Tibial nerve (tissue), 4 donors: ENCODE data around the gene NKD2. TPM values are rescaled to one million over a fixed set of nuclear protein-coding genes. Genes with fewer than 3 reads are reported as not detected.

Experiments
- DNase-seq, 2 donors: peaks; one replicate each; pipeline ENCODE4 v3.0.0-alpha.2; 2019; ENCODE audit warnings: low spot score in 2 of 2
- H3K27ac ChIP-seq, 4 donors: fragments of 200-600 bp; sonication (generic) in 3 of 4; one replicate each; pipeline ENCODE4 v1.5.1; 2017 to 2019; ENCODE audit warnings: mild to moderate bottlenecking in 1 of 4
- H3K27me3 ChIP-seq, 2 donors: fragments of 200-600 bp; sonication (generic) in 1 of 2; one replicate each; pipeline versions ENCODE4 v1.5.1 to v1.6.0; 2017 to 2019
- H3K36me3 ChIP-seq, 3 donors: fragments of 200-600 bp; sonication (generic); one replicate each; pipeline ENCODE4 v1.5.1; 2018 to 2019
- H3K4me1 ChIP-seq, 4 donors: fragments of 200-600 bp; sonication (generic) in 3 of 4; one replicate each; pipeline ENCODE4 v1.5.1; 2017 to 2019
- H3K4me3 ChIP-seq, 4 donors: fragments of 200-600 bp; sonication (generic) in 3 of 4; one replicate each; pipeline ENCODE4 v1.5.1; 2017 to 2019; ENCODE audit warnings: mild to moderate bottlenecking in 1 of 4, moderate library complexity in 1 of 4
- H3K9me3 ChIP-seq, 4 donors: fragments of 200-600 bp; sonication (generic) in 3 of 4; one replicate each; pipeline ENCODE4 v1.5.1; 2017 to 2019
- CTCF ChIP-seq, 5 experiments: fragments of 200-600 bp in 3 of 5; fragments of 450-650 bp in 2 of 5; sonication (generic) in 3 of 5; IDR thresholded peaks; one replicate each; pipeline ENCODE4 v1.5.1; 2016 to 2019; ENCODE audit warnings: antibody characterized with exemption in 5 of 5, mild to moderate bottlenecking in 3 of 5, moderate library complexity in 2 of 5
- EP300 ChIP-seq, 2 donors: sonication (generic); formaldehyde crosslinking; IDR thresholded peaks; one replicate each; pipeline ENCODE4 v1.6.1; 2017; ENCODE audit warnings: antibody characterized with exemption in 2 of 2, mild to moderate bottlenecking in 1 of 2
- POLR2A ChIP-seq, 2 donors: fragments of 450-650 bp; IDR thresholded peaks; one replicate each; pipeline ENCODE4 v1.6.1; 2017; ENCODE audit warnings: antibody characterized with exemption in 2 of 2, mild to moderate bottlenecking in 2 of 2, moderate library complexity in 2 of 2
- WGBS, 2 donors: methylation state at CpG; one replicate each; pipeline ENCODE4 v1.1.5; 2018; 5-methylcytosine and 5-hydroxymethylcytosine counted together
- total RNA-seq, 4 donors: library from RNA; depleted of rRNA; stranded (reverse); fragments of >200 nt; gene quantifications; one replicate each; pipeline ENCODE4 v1.1.0, GENCODE V29; 2016

Gene NKD2
- total RNA-seq, 4 donors from 2014 or later: 0.60 to 4.7 TPM; not detected in 2

DNA sequence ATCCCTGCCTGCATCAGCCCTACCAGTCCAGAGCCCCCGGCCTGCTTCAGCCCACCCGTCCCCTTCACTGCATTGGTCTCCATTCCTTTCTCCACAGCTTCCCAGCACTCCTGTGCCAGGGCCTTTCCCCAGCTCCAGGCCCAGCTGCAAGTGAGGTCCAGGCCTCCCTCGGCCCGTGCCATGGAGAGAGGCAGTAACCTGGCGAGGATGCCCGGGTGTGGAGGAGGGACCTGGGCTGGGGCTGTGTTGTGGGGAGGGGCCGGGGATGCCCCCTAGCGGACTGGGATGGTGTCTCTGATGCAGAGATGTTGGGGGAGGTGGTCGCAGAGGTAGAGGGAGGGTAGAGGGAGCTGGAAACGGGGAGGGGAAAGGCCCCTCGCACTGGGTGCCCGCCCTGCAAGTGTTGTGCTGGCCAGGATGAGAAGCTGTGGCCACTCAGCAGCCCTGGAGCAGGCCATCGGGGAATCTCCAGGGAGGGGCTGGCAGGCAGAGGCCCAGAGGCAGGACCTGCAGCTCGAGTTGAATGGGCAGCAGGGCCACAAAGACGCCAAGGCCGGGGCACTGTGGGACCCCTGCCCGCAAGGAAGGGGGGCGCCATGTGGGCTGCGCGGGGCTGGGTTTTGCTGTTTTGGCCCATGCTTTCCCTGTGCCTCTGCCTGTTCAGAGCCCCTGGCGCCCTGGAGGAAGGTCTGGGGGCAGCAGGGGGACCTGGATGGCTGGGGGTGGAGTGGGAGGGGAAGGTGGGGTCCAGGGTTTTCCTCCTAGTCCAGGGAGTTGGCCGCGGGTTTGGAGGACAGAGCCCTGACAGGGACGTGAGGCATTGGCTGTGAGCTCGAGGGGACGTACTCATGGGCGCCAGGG, 26.0 kb upstream of the NKD2 start:
- H3K4me3 ChIP-seq: no peak overlapping the region
- peaks cover 0 to 31% (median 5%) of the 10 kb centered on the region in 4 donors for H3K4me1 ChIP-seq
- TF ChIP-seq POLR2A (IDR thresholded peaks at IDR 0.05) (no peak), EP300 (IDR thresholded peaks at IDR 0.05) (no peak)
- H3K36me3 ChIP-seq: no peaks in the 10 kb centered on the region
- 81 to 82% methylated on average over 27 of the region's 27 CpGs for WGBS, 2 donors
- no peak overlapping the region for H3K27ac ChIP-seq
- no peaks in the 10 kb centered on the region for H3K27me3 ChIP-seq
- H3K9me3 ChIP-seq: peaks cover 0 to 5% (median 0%) of the 10 kb centered on the region in 4 donors
- no peak for DNase-seq

DNA sequence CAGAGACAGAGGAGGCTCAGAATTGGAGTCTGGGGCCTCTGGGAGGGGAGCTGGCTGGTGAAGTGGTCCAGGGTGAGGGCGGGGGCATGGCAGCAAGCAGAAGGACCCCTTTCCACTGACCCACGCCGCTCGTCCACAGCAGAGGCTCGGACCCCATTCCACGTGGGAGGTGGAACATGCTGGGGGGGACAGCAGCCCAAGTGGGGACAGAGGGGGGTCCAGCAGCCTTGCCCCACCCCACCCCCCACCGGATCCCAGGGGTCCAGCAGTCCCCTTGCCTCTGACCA, 25.4 kb upstream of the NKD2 start:
- Histone ChIP-seq H3K36me3 (no peaks in the 10 kb centered on the region), H3K4me1 (peaks cover 0 to 28% (median 5%) of the 10 kb centered on the region in 4 donors), H3K27me3 (no peaks in the 10 kb centered on the region), H3K4me3 (no peak overlapping the region), H3K27ac (no peak overlapping the region), H3K9me3 (peaks cover 0 to 5% (median 0%) of the 10 kb centered on the region in 4 donors)
- DNase-seq: no peak
- TF ChIP-seq CTCF (IDR thresholded peaks at IDR 0.05) (no peak), POLR2A (IDR thresholded peaks at IDR 0.05) (no peak), EP300 (IDR thresholded peaks at IDR 0.05) (no peak)
- 77 to 89% methylated on average over 6 to 7 of the region's 7 CpGs for WGBS, 2 donors

DNA sequence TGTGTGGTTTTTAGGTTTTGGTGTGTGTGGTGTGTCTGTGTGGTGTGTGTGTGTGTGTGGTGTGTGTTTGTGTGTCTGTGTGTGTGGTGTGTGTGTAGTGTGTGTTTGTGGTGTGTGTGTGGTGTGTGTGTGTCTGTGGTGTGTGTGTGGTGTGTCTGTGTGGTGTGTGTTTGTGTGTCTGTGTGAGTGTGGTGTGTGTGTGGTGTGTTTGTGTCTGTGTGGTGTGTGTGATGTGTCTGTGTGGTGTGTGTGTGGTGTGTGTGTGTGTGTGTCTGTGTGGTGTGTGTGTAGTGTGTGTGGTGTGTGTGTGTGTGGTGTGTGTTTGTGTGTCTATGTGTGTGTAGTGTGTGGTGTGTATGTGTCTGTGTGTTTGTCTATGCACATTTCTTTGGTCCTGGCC, 25.0 kb upstream of the NKD2 start:
- Histone ChIP-seq H3K4me1 (peaks cover 0 to 24% (median 5%) of the 10 kb centered on the region in 4 donors), H3K27ac (no peak overlapping the region), H3K4me3 (no peak overlapping the region), H3K27me3 (no peaks in the 10 kb centered on the region), H3K9me3 (peaks cover 0 to 5% (median 0%) of the 10 kb centered on the region in 4 donors), H3K36me3 (no peaks in the 10 kb centered on the region)
- TF ChIP-seq CTCF (IDR thresholded peaks at IDR 0.05) (no peak), POLR2A (IDR thresholded peaks at IDR 0.05) (no peak)
- DNase-seq: no peak

DNA sequence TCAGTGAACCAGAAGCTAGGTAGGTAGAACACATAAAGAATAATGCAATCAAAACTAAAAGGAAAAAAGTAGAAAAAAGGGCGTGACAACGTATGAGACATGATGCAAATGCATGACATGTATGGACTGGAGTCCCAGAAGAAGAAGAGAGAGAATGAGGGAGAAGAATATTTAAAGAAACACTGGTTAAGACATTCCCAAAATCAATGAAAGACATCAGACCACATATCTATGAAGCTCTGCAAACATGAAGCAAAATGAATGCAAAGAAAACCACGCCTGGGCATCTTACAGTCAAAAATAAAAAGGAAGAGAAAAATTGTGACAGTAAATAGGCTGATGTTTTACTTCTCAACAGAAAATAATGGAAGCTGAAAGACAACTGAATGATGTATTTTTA, 23.8 kb upstream of the NKD2 start:
- no peak for DNase-seq
- Histone ChIP-seq H3K4me3 (no peak overlapping the region), H3K4me1 (peaks cover 0 to 24% (median 8%) of the 10 kb centered on the region in 4 donors), H3K27me3 (no peaks in the 10 kb centered on the region), H3K9me3 (peaks cover 0 to 5% (median 0%) of the 10 kb centered on the region in 4 donors), H3K27ac (no peak overlapping the region), H3K36me3 (no peaks in the 10 kb centered on the region)
- 80 to 90% methylated on average over 3 of the region's 3 CpGs for WGBS, 2 donors
- TF ChIP-seq CTCF (IDR thresholded peaks at IDR 0.05) (no peak), EP300 (IDR thresholded peaks at IDR 0.05) (no peak), POLR2A (IDR thresholded peaks at IDR 0.05) (no peak)

DNA sequence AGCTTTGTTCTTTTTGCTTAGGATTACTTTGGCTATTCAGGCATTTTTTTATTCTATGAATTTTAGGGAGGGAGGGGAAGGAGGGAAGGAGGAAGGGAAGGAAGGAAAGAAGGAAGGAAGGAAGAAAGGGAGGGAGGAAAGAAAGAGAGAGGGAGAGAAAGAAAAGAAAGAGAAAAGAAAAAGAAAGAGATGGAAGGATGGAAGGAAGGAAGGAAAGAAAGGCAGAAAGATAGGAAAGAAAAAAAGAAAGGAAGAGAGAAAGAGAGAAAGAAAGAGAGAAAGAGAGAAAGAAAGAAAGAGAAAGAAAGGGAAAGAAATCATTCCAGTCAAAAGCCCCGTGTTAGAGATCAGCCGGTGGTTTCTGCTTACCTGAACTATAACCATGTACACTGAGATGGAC, 20.8 kb upstream of the NKD2 start:
- Histone ChIP-seq H3K9me3 (peaks cover 0 to 5% (median 0%) of the 10 kb centered on the region in 4 donors), H3K27ac (no peak overlapping the region), H3K36me3 (no peaks in the 10 kb centered on the region), H3K27me3 (no peaks in the 10 kb centered on the region), H3K4me1 (peaks cover 0 to 32% (median 10%) of the 10 kb centered on the region in 4 donors), H3K4me3 (no peak overlapping the region)
- TF ChIP-seq POLR2A (IDR thresholded peaks at IDR 0.05) (no peak), EP300 (IDR thresholded peaks at IDR 0.05) (no peak), CTCF (IDR thresholded peaks at IDR 0.05) (no peak)
- WGBS, 2 donors: 43 to 74% methylated on average over 2 of the region's 2 CpGs
- no peak for DNase-seq
